Tibial artery (tissue), 4 donors: ENCODE measurements around the gene WNT5B.
A peak's percentile ranks its signal among the peaks of the same experiment; 100 is the strongest.

ENCODE experiments used
- DNase-seq, 2 donors: peaks; one replicate each; pipeline ENCODE4 v3.0.0-alpha.2; 2019
- H3K27ac ChIP-seq, 2 donors: fragments of 200-600 bp; sonication (generic) in 1 of 2; 1 replicate in 1 of 2; 2 replicates in 1 of 2; pipeline ENCODE4 v1.5.1; 2018 to 2019; ENCODE audit warnings: mild to moderate bottlenecking in 1 of 2
- H3K27me3 ChIP-seq, 2 donors: fragments of 200-600 bp; sonication (generic) in 1 of 2; one replicate each; pipeline versions ENCODE4 v1.5.1 to v1.6.0; 2016 to 2019
- H3K36me3 ChIP-seq, 3 donors: fragments of 200-600 bp; sonication (generic) in 2 of 3; one replicate each; pipeline ENCODE4 v1.5.1; 2016 to 2019; ENCODE audit warnings: mild to moderate bottlenecking in 2 of 3
- H3K4me1 ChIP-seq, 4 donors: fragments of 200-600 bp; sonication (generic) in 2 of 4; 1 replicate in 3 of 4; 2 replicates in 1 of 4; pipeline ENCODE4 v1.5.1; 2016 to 2019
- H3K4me3 ChIP-seq, 2 donors: fragments of 200-600 bp; sonication (generic) in 1 of 2; 1 replicate in 1 of 2; 2 replicates in 1 of 2; pipeline ENCODE4 v1.5.1; 2018 to 2019; ENCODE audit warnings: mild to moderate bottlenecking in 2 of 2
- H3K9me3 ChIP-seq, 3 donors: fragments of 200-600 bp; sonication (generic) in 1 of 3; one replicate each; pipeline ENCODE4 v1.5.1; 2016 to 2019
- CTCF ChIP-seq, 2 experiments: fragments of 200-600 bp in 1 of 2; fragments of 450-650 bp in 1 of 2; IDR thresholded peaks; one replicate each; pipeline ENCODE4 v1.5.1; 2017 to 2019; ENCODE audit warnings: antibody characterized with exemption in 2 of 2, mild to moderate bottlenecking in 1 of 2, moderate library complexity in 1 of 2
- intact Hi-C: fragments of 100-400 bp; cut with DNase I; formaldehyde crosslinking; loops from one replicate; pipeline ENCODE4 v1.15.0; 2023; ENCODE audit warnings: low total_unique reads

WNT5B gene

GRCh38 chr12:1633459-1633858 lies 4.4 kb downstream of the WNT5B start:
- Histone ChIP-seq H3K4me3 (no peak overlapping the region), H3K27ac (no peak overlapping the region), H3K36me3 (no peaks in the 10 kb centered on the region), H3K9me3 (no peaks in the 10 kb centered on the region), H3K27me3 (peaks cover 0 to 2% of the 10 kb centered on the region in 2 donors), H3K4me1 (peaks cover 0 to 26% (median 21%) of the 10 kb centered on the region in 4 donors)
- intact Hi-C loops = loop anchor here (5.0 kb wide), 1 partner anchor 159 kb away; no protein-coding TSS in a partner anchor
- DNase-seq = no peak
- no peak for TF ChIP-seq CTCF (IDR thresholded peaks at IDR 0.05)

- Histone ChIP-seq H3K27ac (no peak overlapping the region), H3K4me1 (peaks cover 0 to 26% (median 21%) of the 10 kb centered on the region in 4 donors), H3K9me3 (no peaks in the 10 kb centered on the region), H3K36me3 (no peaks in the 10 kb centered on the region), H3K27me3 (peaks cover 0 to 2% of the 10 kb centered on the region in 2 donors), H3K4me3 (no peak overlapping the region)
- no peak for DNase-seq
- intact Hi-C loops = loop anchor here (5.0 kb wide), 1 partner anchor 158 kb away; no protein-coding TSS in a partner anchor
- TF ChIP-seq CTCF (IDR thresholded peaks at IDR 0.05) = no peak
Measured at GRCh38 chr12:1634149-1634548, 5.1 kb downstream of the WNT5B start.

GRCh38 chr12:1634590-1635191 lies 5.7 kb downstream of the WNT5B start:
- intact Hi-C loops = loop anchor here (5.0 kb wide), 1 partner anchor 158 kb away; no protein-coding TSS in a partner anchor
- Histone ChIP-seq H3K27ac (no peak overlapping the region), H3K4me3 (no peak overlapping the region), H3K9me3 (no peaks in the 10 kb centered on the region), H3K36me3 (no peaks in the 10 kb centered on the region), H3K27me3 (peaks cover 0 to 2% of the 10 kb centered on the region in 2 donors), H3K4me1 (peaks cover 0 to 20% (median 16%) of the 10 kb centered on the region in 4 donors)
- peak; percentile 72 to 80 for TF ChIP-seq CTCF (IDR thresholded peaks at IDR 0.05)
- peak; percentile 79 to 86 for DNase-seq

DNA sequence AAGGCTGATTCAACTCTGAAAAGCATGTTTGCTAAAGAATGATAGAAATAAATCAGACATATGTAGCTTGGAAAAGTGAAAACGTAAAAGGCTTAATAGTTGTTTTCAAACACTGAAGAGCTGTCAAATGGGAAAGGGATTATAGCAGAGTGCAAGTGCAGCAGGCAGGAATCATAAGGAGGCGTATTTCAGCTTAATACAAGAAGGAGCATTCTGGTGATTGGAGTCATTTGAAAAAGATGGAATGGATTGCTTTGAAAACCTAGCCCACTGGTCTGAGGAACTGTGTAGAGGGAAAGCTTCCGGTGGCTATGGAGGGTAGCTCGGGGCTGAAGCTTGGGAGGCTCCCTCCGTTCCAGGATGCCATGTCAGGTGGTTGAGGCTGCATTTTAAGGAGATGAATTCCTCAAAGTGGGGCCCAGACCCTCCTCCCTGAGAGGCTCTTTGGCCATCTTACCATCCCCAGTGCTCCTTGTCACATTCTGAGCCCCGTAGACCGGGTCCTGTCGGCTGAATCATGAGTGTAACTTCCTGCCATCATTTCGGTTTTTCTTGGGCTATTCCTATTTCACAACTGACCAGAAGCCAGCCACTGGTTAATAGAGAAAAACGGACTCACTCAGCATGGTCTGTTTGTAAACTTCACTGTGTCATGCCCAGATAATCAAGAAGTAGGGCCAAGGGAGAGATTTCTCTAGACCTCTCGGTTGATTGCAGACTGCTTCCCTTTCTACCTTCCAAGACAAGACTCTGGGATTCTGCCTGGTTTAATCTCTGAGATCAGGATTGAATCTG lies 6.5 kb downstream of the WNT5B start:
- Histone ChIP-seq H3K36me3 (no peaks in the 10 kb centered on the region), H3K4me3 (no peak overlapping the region), H3K27me3 (peaks cover 0 to 2% of the 10 kb centered on the region in 2 donors), H3K9me3 (no peaks in the 10 kb centered on the region), H3K4me1 (peaks cover 0 to 12% (median 9%) of the 10 kb centered on the region in 4 donors), H3K27ac (no peak overlapping the region)
- intact Hi-C loops = no loop called here
- no peak for DNase-seq
- TF ChIP-seq CTCF (IDR thresholded peaks at IDR 0.05) = no peak

GRCh38 chr12:1638203-1638602 lies 9.2 kb downstream of the WNT5B start:
- Histone ChIP-seq H3K27me3 (no peaks in the 10 kb centered on the region), H3K4me1 (peaks cover 0 to 5% (median 2%) of the 10 kb centered on the region in 4 donors), H3K4me3 (no peak overlapping the region), H3K9me3 (no peaks in the 10 kb centered on the region), H3K27ac (no peak overlapping the region), H3K36me3 (no peaks in the 10 kb centered on the region)
- TF ChIP-seq CTCF (IDR thresholded peaks at IDR 0.05) = no peak
- DNase-seq = no peak
- intact Hi-C loops = no loop called here
